Endothelial cell of umbilical vein (primary cell): ENCODE results near the gene HSF2. TPM values are rescaled to one million over a fixed set of nuclear protein-coding genes. Genes with fewer than 3 reads are reported as not detected.

Source experiments
- BruUV-seq: library from RNA; stranded (reverse); fragments of 400-500 nt; replicated peaks from 2 replicates; lab custom pipeline; 2021; lab: Mats Ljungman, UMichigan
- CTCF ChIA-PET: fragments of 300-600, 350-600 bp; sonication (Branson Sonifier 250); formaldehyde crosslinking; loops from one replicate; lab custom pipeline; 2021; ENCODE audit warnings: antibody characterized with exemption, inconsistent platforms; lab: Charles Lee
- POLR2A ChIA-PET: fragments of 300-600, 350-600 bp; sonication (Branson Sonifier 250); formaldehyde crosslinking; loops from one replicate; lab custom pipeline; 2021; ENCODE audit warnings: antibody characterized with exemption, inconsistent platforms; lab: Charles Lee
- DNase-seq: peaks from one replicate; pipeline ENCODE4 v3.0.0-alpha.2; 2011; ENCODE audit warnings: low read depth, low spot score
- FAIRE-seq: peaks from 2 replicates; lab custom pipeline; 2011; peaks lifted over from hg19 to GRCh38; lab: Jason Lieb, UNC
- H2AFZ ChIP-seq: 2 replicates; pipeline ENCODE4 v1.6.0; 2012; ENCODE audit warnings: low read depth, low read length, control low read depth, inconsistent platforms
- H3K27ac ChIP-seq: 2 replicates; pipeline ENCODE4 v1.5.1; 2011; ENCODE audit warnings: low read depth, mild to moderate bottlenecking, control low read depth, low read length, moderate library complexity; ENCODE audit not compliant: insufficient read depth
- H3K27me3 ChIP-seq, 2 experiments: 2 replicates each; pipeline versions ENCODE4 v1.6.0 to v1.6.1; 2011; ENCODE audit warnings: low read length in 2 of 2, mixed read lengths in 1 of 2; ENCODE audit not compliant: control insufficient read depth in 2 of 2, insufficient read depth in 2 of 2
- H3K36me3 ChIP-seq, 2 experiments: 2 replicates in 1 of 2; 3 replicates in 1 of 2; pipeline ENCODE4 v1.5.1; 2011; ENCODE audit warnings: low read length in 2 of 2, mild to moderate bottlenecking in 1 of 2, moderate library complexity in 1 of 2; ENCODE audit not compliant: control insufficient read depth in 2 of 2, insufficient read depth in 2 of 2; ENCODE audit errors: extremely low read depth in 1 of 2
- H3K4me1 ChIP-seq: 3 replicates; pipeline ENCODE4 v1.5.1; 2011; ENCODE audit warnings: mild to moderate bottlenecking, low read length; ENCODE audit not compliant: control insufficient read depth, insufficient read depth; ENCODE audit errors: extremely low read depth
- H3K4me2 ChIP-seq: 2 replicates; pipeline ENCODE4 v1.6.1; 2011; ENCODE audit warnings: low read length, control low read depth, mixed read lengths; ENCODE audit not compliant: insufficient read depth
- H3K4me3 ChIP-seq, 3 experiments: fragments of 200-600 bp in 1 of 3; sonication (generic), shearing (Covaris generic) in 1 of 3; replicated peaks in 1 of 3; 2 replicates each; pipeline ENCODE4 v1.5.1; 2011 to 2016; ENCODE audit warnings: control low read depth in 3 of 3, low read length in 3 of 3, mild to moderate bottlenecking in 2 of 3, inconsistent platforms in 1 of 3, low read depth in 1 of 3, moderate library complexity in 1 of 3; ENCODE audit not compliant: insufficient read depth in 1 of 3
- H3K79me2 ChIP-seq: 2 replicates; pipeline ENCODE4 v1.6.0; 2012; ENCODE audit warnings: low read length, inconsistent platforms; ENCODE audit not compliant: control insufficient read depth, insufficient read depth
- H3K9ac ChIP-seq: replicated peaks from 2 replicates; pipeline ENCODE3; 2011; ENCODE audit warnings: low read length, control low read depth; ENCODE audit not compliant: insufficient read depth; ENCODE audit errors: extremely low read depth
- H3K9me1 ChIP-seq: replicated peaks from 3 replicates; pipeline ENCODE4 v1.6.0; 2011; ENCODE audit warnings: mild to moderate bottlenecking, low read length; ENCODE audit not compliant: control insufficient read depth, insufficient read depth; ENCODE audit errors: extremely low read depth
- H3K9me3 ChIP-seq: replicated peaks from 2 replicates; pipeline ENCODE4 v1.5.1; 2012; ENCODE audit warnings: low read length, inconsistent platforms; ENCODE audit not compliant: control insufficient read depth, insufficient read depth
- H4K20me1 ChIP-seq: replicated peaks from 2 replicates; pipeline ENCODE3; 2011; ENCODE audit warnings: mild to moderate bottlenecking, low read length; ENCODE audit not compliant: control insufficient read depth, insufficient read depth; ENCODE audit errors: extremely low read depth
- CTCF ChIP-seq, 2 donors: IDR thresholded peaks; 1 replicate in 1 of 2; 2 replicates in 1 of 2; pipeline ENCODE4 v1.5.1; 2011; ENCODE audit warnings: low read length in 2 of 2, mild to moderate bottlenecking in 2 of 2, moderate library complexity in 2 of 2, control low read depth in 1 of 2, inconsistent platforms in 1 of 2, low read depth in 1 of 2; ENCODE audit not compliant: insufficient read depth in 1 of 2; ENCODE audit errors: extremely low read depth in 1 of 2
- EZH2 ChIP-seq: IDR thresholded peaks from 2 replicates; pipeline ENCODE4 v1.6.1; 2012; ENCODE audit warnings: borderline replicate concordance, low read depth, mild to moderate bottlenecking, moderate library complexity, low read length, inconsistent platforms; ENCODE audit not compliant: severe bottlenecking
- FOS ChIP-seq: IDR thresholded peaks from 2 replicates; pipeline ENCODE4 v1.6.1; 2011; ENCODE audit warnings: mild to moderate bottlenecking, low read length, moderate library complexity, borderline replicate concordance; ENCODE audit not compliant: insufficient read depth
- GATA2 ChIP-seq: IDR thresholded peaks from 2 replicates; pipeline ENCODE4 v1.7.0; 2011; ENCODE audit warnings: low read depth, mild to moderate bottlenecking, moderate library complexity, mixed read lengths, low read length; ENCODE audit not compliant: insufficient read length, insufficient read depth
- JUN ChIP-seq: IDR thresholded peaks from 2 replicates; pipeline ENCODE4 v1.6.1; 2011; ENCODE audit warnings: borderline replicate concordance, low read depth; ENCODE audit not compliant: insufficient read length, insufficient read depth
- MYC ChIP-seq: IDR thresholded peaks from one replicate; pipeline ENCODE4 v1.6.1; 2011; ENCODE audit warnings: mild to moderate bottlenecking, low read depth, low read length
- POLR2A ChIP-seq: IDR thresholded peaks from 2 replicates; pipeline ENCODE4 v1.6.1; 2012; ENCODE audit warnings: low read depth, mild to moderate bottlenecking, control low read depth, low read length
- POLR2AphosphoS5 ChIP-seq: IDR thresholded peaks from 2 replicates; pipeline ENCODE4 v1.6.1; 2012; ENCODE audit warnings: low read depth, mild to moderate bottlenecking, control low read depth, low read length, moderate library complexity; ENCODE audit not compliant: insufficient read depth
- dilution Hi-C: fragments of 300-500 bp; cut with MboI; formaldehyde crosslinking; loops from one replicate; pipeline ENCODE4 v1.15.0; 2019; ENCODE audit warnings: low sequenced_read_pairs; ENCODE audit not compliant: extremely low pct_ligation_motif_present
- intact Hi-C: fragments of 100-400 bp; cut with micrococcal nuclease; formaldehyde crosslinking; loops from one replicate; pipeline ENCODE4 v1.10.0; 2022
- polyA plus RNA-seq, 4 experiments: library from polyadenylated mRNA; depleted of rRNA in 3 of 4; stranded (reverse) in 3 of 4; unstranded in 1 of 4; fragments of >200 nt; gene quantifications; 2 replicates each; pipeline versions ENCODE4 v1.2.1 to v1.2.3, GENCODE V29; 2011 to 2012; ENCODE audit warnings: missing spikeins in 1 of 4
- total RNA-seq: library from RNA; stranded (reverse); gene quantifications from 2 replicates; pipeline ENCODE4 v1.2.3, GENCODE V29; 2021
- TF ChIP-seq, protein P1 (sequence below): IDR thresholded peaks from 2 replicates; pipeline ENCODE4 v1.6.1; 2011; ENCODE audit not compliant: insufficient read depth, insufficient read length

HSF2 gene
- total and polyA plus RNA-seq, 2 donors (not counting 3 experiments of a cell fraction or from before 2014, with no cell fraction given): 8.0 to 13.3 TPM

- TF ChIP-seq FOS (no peak), CTCF (IDR thresholded peaks at IDR 0.05; ENCODE audit: extremely low read depth in 1 of 2, insufficient read depth in 1 of 2, low read depth in 1 of 2, low read length in 2 of 2) (peak; percentile 5 to 24), POLR2AphosphoS5 (no peak)
- H3K4me1 ChIP-seq: no peaks in the 10 kb centered on the region
- no peak overlapping the region for H3K27ac ChIP-seq
- ChIA-PET POLR2A (no interaction called here), CTCF (interaction anchor here (1.8 to 3.0 kb wide), 3 partner anchors 9 to 251 kb away, joined by 5 to 41 read pairs (median 10); no protein-coding TSS in a partner anchor)
- no peak overlapping the region for H3K9ac ChIP-seq
- no peak overlapping the region for H2AFZ ChIP-seq
- no peaks in the 10 kb centered on the region for H3K36me3 ChIP-seq
- intact Hi-C loops (loop anchor here (1.0 to 5.0 kb wide), 3 partner anchors 54 to 363 kb away; no protein-coding TSS in a partner anchor), dilution Hi-C loops (no loop called here)
- H3K9me3 ChIP-seq: no peaks in the 10 kb centered on the region
- DNase-seq (peak; percentile 42), FAIRE-seq (peak; percentile 37)
- H3K4me3 ChIP-seq: no peak overlapping the region
- BruUV-seq: no TSS peak
- no peaks in the 10 kb centered on the region for H3K27me3 ChIP-seq
- no peaks in the 10 kb centered on the region for H3K9me1 ChIP-seq
- H3K4me2 ChIP-seq: no peak overlapping the region
- H4K20me1 ChIP-seq: no peaks in the 10 kb centered on the region
- H3K79me2 ChIP-seq: peaks cover 4% of the 10 kb centered on the region
Measured at GRCh38 chr6:122476131-122476530, 76.7 kb downstream of the HSF2 start.

DNA sequence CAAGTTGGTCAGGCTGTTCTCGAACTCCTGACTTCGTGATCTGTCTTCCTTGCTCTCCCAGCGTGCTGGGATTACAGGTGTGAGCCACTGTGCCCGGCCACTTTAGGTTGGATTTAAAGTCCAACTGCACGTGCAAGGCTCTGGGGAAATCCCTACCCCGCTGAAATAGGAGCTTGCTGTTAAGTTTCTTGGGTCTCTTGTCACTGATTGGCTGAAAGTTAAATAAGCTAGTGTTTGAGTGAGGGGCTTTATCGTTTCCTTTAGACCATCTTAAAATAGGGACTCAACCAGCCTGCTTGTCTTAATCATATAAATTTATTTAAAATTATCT lies 83.3 kb downstream of the HSF2 start:
- H3K9me1 ChIP-seq: peaks cover 3% of the 10 kb centered on the region
- dilution Hi-C loops (no loop called here), intact Hi-C loops (no loop called here)
- FAIRE-seq: no peak
- H3K27me3 ChIP-seq: no peaks in the 10 kb centered on the region
- H3K4me2 ChIP-seq: no peak overlapping the region
- no peaks in the 10 kb centered on the region for H3K9me3 ChIP-seq
- ChIA-PET CTCF (interaction anchor here (0.7 to 2.5 kb wide), 3 partner anchors 9 to 49 kb away, joined by 4 to 16 read pairs (median 4); no protein-coding TSS in a partner anchor), POLR2A (no interaction called here)
- H3K4me3 ChIP-seq: no peak overlapping the region
- no peak overlapping the region for H3K27ac ChIP-seq
- no TSS peak for BruUV-seq
- H2AFZ ChIP-seq: no peak overlapping the region
- no peaks in the 10 kb centered on the region for H3K79me2 ChIP-seq
- TF ChIP-seq, protein P1, sequence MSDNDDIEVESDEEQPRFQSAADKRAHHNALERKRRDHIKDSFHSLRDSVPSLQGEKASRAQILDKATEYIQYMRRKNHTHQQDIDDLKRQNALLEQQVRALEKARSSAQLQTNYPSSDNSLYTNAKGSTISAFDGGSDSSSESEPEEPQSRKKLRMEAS: no peak
- no peak for TF ChIP-seq POLR2A
- TF ChIP-seq CTCF (IDR thresholded peaks at IDR 0.05; ENCODE audit: extremely low read depth in 1 of 2, insufficient read depth in 1 of 2, low read depth in 1 of 2, low read length in 2 of 2): no peak
- no peak for TF ChIP-seq MYC
- no peak for TF ChIP-seq EZH2
- no peak for TF ChIP-seq POLR2AphosphoS5
- no peak for TF ChIP-seq FOS
- no peak for TF ChIP-seq GATA2
- no peak for TF ChIP-seq JUN
- H3K9ac ChIP-seq: no peak overlapping the region
- no peaks in the 10 kb centered on the region for H3K36me3 ChIP-seq
- no peak for DNase-seq
- no peaks in the 10 kb centered on the region for H3K4me1 ChIP-seq
- H4K20me1 ChIP-seq: no peaks in the 10 kb centered on the region
